GM18508 (cell line): ENCODE data around the gene ALK.

Experiments
- ATAC-seq: cut with Tn5 transposase; IDR thresholded peaks from one replicate; pipeline ENCODE4 v1.9.1; 2021; ENCODE audit warnings: moderate number of reproducible peaks; ENCODE audit not compliant: insufficient read depth, unreplicated experiment

Gene ALK

DNA sequence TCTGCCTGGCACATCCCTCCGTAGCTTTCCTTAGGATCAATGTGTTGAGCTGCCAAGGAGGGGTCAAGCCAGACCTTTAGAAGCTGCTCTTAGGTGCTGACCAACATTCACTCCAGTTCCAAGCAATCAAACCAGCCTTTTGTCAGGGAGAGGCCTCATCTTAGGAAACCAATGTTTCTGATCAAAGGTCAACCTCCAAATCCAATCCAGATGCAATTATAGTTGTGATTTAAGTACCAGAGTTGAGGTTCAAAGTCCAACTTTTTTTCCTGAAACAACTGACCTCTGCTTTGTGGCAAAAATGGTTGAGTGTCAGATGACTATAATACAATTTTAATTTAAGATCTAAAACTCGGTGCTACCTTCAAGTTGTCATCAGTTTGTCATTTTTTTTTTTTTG, 303.4 kb downstream of the ALK start:
- no peak for ATAC-seq

DNA sequence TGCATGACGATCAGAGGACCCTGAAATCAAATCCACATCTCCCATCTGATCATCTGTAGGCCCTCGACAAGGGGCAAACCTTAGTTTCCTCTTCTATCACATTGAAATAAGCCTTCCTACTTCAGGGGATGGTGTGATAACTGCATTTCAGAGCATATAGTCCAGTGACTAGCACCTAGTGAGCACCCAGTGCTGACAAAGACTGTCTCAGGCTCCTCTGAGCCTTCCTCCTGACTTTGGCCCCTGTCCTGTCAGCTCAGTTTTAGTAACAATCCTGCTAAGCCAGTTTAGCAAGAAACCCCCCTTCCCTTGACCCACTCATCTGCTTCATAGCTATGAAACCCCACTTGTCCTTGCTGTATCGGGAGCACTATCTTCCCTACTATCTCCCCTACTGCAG, 304.0 kb downstream of the ALK start:
- no peak for ATAC-seq

DNA sequence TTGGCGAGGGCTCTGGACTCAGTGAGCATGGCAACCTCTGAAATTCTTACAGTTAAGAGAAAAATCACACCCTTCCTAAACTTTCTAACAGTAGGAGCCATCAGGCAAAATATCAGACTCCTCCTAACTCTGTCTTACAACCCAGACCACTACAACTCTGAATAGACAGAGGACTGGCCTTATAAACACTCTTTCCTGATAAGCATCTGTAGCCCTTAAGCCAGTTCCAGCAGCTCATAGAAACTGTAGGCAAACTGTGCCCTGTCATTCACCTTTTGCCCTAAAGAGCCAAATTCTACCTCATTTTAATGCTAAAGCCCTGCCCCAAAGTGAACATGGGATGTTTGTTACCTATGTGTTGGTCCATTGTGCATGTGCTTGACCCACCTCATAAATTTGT, 304.8 kb downstream of the ALK start:
- no peak for ATAC-seq

DNA sequence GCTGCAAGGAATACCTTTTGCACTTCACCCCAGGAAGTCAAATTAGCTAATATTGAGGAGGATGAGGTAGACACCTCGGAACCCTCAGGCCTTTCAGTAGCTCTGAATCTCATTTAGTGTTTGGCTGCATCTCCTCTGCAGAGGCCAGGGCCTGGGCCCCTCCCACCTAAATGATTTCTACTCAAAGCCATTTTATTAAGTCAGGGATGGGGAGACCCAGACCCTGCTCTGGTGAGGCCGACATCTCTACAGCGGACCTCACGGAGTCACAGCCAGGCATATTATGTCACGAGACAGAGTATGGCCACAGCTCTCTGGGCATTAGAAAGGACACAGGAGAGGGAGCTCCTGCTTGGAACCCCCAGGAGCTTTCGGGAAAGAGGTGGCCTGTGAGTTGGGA, 305.5 kb downstream of the ALK start:
- no peak for ATAC-seq

DNA sequence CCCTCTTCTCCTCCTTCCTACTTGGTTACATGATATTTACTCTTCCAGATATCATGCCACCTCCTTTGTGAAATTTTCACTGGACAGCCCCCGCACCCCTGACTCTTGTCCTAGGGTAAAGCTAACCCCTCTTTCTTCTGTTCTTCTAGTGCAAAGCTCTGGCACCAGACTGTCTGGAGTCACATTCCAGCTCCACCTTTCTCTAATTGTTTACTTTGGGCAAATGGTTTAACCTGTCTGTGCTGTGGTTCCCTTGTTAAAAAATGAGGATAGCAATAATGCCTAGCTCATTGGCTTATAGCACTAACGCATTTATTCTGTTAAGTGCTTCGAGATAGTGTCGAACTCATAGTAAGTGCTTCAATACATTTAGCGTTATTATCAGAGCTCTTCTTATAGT, 306.2 kb downstream of the ALK start:
- ATAC-seq: no peak

DNA sequence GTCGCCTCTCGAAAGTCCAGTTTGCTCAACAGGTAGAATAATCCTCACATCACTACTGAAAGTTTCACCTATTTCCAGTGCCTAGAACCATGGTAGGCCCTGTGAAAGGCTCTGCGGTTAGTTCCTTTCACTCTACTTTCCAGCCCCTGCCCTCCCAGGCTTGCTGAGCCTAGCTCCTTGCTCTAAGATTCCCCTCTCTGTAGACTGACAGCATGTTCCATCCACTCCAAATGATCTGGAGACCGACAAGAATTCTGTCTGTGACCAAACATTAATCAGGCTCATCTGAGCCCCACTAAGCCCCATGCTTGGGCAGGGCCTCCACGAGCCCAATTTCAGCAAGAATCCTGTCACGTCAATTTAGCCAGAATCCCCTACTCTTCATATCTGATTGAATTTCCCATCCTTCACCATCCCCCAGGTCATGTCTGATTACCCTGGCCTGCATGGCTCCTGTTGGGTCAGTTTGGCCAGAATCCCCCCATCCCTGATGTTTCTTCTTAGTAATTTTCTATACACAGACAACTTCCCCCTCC, 307.0 kb downstream of the ALK start:
- ATAC-seq: no peak

DNA sequence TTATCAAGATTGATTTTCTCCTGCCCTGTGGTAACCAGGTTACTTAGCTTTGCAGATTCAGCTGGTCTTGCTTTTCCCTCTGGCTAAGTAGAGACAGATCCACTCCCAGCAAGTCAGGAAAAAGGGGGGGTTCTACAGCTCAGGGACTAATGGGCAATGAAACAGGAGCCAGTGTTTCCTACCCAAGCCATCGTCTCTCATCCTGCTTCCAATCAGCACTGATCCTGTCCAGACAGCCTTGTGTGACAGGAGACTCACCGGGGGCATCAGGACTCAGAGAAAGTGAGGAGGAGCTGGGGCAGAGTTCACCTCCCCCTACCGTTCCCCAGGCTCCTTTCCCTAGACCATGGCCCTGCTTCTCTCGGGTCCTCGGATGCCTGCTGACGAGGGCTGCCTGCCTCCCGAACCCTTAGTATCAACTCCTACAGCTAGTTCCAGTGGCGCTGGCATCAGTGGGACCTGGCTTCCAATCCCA, 307.6 kb downstream of the ALK start:
- no peak for ATAC-seq

DNA sequence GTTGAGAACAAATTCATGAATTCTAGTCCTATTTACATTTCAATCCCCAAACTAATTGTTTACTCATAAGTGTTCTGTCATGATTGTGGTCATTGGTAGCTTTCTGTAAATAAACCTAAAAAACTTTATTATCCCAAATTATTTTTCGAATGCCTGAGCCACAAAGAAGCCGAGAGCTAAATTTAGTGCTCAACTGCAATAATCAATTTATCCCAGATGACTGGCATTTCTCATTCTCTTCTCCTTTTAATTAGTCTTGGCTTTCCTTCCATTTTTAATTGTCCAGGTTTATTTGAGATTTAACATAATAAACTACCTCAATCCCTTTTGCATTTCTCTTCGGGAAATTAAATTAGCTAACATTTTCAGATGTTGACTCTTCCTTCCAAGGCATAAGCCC, 308.3 kb downstream of the ALK start:
- ATAC-seq: no peak

DNA sequence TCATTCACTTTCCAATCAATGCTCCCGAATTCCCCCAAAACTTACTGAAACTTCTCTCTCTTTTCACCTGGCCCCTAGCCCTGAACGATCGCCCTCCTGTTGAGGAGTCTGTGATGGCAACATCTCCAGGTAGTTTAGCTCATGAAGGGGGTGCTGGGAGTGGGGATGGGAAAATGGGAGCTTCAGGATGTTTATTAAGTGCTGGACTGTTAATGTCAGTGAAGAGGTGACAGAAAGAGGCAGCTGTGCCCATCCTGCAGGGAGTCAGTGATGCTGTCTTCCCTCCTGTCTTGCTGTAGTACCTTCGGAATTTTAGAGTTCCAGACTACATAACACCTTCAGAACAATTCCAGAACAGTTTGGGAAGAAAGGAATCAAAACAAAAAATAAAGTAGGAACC, 308.8 kb downstream of the ALK start:
- ATAC-seq: no peak

DNA sequence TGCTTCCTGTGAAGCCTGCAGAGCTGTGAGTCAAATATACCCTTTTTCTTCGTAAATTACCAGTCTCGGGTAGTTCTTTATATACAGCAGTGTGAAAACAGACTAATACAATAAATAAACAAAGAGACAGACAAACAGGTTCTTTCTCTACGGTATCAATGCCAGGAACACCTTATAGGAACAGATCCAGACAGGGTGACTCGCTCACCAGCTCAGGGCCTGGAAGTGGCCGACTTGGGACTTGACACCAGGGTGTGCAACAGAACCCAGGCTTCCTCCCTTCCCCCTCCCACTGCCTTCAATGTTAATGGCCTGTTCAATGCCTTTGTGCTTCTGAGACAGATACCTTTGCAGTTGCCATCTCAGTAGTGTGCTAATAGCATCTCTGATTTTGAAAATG, 309.5 kb downstream of the ALK start:
- no peak for ATAC-seq

DNA sequence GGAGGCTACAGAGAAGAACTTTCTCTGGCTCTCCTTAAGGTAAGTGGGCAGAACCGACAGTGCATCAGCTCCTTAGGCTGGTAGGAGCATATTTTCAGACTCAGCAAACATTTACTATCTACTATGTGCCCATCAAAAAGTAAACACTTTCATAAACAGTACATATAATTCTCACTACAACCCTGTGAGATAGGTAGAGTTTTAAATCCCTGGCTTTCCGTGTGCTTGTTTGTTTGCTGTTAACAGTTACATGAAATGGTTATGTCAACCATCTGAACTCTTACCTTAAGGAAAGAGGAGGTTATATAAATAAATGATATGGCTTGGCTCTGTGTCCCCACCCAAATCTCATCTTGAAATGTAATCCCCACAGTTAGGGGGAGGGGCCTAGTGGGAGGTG, 310.1 kb downstream of the ALK start:
- ATAC-seq: no peak

DNA sequence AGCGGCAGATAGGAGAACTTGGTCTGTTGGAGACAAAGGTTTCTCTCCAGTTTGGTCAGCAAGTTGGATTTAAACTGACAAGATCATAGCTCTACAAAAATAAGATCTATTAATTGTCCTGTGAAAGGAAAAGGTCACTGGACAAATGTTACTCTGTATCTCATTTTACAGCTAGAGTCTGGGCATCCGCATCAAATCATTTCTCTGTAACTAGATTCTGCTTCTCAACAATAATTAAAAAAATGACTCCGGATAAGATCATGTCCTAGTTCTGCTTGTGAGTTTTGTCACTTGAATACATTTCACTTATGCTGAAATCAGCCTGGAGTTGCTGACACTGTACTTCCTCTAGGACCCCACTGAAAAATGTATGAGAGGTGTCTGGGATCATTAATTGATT, 310.8 kb downstream of the ALK start:
- no peak for ATAC-seq

DNA sequence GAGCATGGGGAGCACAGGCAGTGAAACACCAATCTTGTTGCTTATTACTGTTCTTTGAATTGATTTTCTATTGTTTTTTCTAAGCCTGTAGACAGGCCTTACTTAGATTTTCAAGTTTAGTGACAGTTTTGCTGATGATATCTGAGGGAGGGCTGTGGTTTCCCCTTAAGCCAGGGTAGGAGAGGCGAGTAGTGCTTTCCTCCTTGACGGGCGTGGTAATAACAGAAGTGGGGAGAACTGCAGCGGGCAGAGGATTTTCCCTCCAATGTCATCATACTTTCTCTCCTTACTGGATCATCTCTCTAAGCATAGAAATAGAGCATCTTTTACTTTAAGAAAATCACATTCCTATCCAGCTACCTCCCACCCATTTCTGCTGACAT, 314.4 kb downstream of the ALK start:
- no peak for ATAC-seq

DNA sequence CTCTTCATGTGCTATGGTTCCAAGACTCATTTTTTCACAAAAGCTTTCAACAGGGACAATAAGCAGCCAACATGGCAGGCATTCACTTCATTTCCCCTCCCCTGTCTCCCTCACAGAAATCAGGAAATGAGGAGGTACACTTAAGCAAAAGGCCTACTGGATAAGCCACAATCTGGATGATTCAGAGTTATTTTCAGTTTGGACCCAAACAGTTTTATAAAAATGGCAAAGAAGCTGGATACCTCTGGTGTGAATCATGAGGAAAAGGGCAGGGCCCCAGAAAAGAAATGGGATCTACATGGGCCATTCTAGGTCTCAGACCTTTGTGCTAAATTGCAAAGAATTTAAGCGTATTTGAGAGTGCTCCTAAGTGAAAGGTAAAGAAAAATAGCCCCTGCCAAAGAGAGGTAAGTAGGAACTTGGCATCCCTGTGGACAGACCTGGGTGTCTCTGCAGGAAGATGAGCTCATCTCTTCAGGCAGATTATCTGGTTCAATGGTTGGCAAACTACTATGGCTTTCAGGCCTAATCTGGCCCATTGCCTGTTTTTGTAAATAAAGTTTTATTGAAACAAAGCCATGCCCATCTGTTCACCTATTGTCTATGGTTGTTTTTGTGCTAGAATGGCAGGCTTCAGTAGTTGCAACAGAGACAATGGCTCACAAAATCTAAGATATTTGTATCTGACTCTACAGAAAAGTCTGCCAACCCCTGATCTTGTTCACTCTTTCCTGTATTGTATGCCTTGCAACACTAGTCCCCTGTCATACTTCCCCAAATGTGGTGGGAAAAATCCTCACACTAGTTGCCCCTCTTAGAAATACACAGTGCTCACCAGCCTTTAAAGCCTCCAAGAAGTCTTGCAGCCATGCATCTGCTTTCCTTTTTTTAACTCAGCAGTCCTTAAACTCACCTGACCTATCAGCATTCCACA, 315.0 kb downstream of the ALK start:
- ATAC-seq: no peak

DNA sequence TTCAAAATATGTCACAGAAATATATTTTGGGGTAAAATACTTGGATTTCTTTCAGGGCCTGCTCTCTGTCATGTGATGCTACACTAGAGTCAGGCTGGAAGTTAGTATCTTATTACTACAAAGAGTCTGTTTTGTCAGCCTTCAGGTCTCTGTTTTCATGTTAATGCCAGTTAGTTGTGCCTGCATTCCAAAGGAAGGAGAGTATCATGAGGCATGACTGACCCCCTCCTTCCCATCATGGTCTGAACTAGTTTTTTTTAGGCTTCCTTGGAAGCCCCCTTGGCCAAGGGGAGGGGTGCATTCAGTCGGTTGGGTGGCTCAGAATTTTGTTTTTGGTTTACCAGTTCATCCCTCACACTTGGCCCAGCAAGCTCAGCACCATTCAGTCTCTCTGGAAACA, 318.0 kb downstream of the ALK start:
- ATAC-seq: no peak

DNA sequence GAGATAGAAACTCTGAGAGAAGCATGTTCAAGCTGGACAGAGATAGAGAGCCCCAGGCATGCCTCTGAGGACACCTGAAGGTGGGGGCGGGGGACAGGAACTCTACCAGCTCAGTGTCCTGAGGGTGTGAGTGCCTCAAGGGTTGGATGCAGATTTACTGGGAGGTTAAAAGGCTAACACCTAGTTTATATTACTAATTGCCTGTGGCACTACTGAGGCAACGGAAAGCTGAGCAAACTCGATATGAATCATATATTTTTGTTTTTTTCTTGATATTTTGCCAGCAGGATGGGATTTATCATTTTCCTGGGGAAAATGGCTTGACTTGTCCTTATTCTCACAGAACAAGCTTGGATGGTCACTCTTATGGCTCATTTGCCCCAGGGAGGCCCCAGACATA, 319.5 kb downstream of the ALK start:
- ATAC-seq: no peak

DNA sequence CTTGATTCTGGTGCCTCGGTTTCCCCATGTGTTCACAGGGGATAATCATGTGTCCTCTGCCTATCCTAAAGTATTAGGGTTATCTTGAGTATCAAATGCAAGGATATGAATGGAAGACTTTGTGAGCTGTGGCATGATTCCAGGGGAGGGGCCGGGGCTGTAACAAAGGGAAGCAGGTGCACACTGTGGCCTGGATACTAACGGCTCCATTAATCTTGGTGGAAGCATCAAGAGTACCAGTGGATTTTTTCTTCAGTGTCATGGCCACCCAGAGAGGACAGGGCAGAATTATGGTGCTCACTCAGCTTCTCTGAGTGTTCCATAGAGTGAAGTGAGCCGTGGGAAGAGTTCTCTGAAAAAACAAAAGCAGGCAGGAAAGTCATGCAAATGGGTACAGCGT, 320.1 kb downstream of the ALK start:
- no peak for ATAC-seq

DNA sequence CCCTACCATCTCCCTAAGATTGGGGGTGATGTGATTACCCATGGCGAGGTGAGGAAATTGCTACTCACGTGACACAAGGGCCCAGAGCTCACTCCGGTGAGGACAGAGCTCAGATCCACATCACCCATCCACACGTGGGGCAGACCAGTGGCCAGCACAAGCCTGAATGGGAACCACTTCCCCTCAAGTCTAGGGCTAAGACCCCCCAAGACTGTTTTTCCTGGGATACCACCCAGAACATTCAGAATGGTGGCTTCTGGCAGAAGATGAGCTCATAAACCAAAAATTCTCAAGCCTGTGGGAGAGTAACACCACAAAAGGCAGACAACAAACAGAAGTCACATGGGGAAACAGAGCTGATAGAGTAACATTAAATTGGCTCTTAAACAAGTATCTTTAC, 321.4 kb downstream of the ALK start:
- ATAC-seq: no peak

DNA sequence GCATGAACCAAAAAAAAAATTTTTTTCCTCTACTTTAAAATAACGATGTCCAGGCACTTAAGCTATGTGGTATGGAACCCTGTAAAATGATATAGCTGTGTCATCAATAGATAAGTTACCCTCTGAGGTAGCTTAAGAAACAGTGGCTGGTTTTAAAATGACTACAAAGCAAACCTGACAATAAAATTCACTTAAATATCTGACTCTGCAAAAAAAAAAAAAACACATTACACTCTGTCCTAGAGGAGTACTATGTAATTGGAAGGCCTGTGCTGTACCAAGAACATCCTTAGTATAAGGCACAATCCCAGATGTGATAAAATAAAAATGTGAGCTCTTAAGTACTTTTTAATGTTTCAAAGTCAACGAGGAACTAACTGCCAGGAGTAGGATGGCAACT, 322.4 kb downstream of the ALK start:
- no peak for ATAC-seq

DNA sequence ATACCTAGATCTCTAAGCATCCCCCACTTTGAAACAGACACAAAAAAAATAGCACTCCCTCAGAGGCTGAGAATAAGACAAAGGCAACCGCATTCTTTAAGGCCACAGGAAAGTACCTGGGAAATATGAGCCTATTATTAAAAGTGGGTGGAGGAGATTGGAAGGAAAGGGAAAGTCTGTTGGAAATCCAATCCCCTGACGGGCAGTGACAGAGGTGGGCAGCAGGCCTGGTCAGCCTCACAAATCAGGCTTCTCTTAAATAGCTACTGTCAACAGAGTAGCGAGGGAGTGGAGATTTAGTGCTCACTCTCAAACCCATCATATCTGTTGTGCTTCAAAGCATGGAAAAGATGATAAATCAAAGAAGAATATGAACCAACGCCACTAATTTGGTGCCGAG, 324.4 kb downstream of the ALK start:
- no peak for ATAC-seq

DNA sequence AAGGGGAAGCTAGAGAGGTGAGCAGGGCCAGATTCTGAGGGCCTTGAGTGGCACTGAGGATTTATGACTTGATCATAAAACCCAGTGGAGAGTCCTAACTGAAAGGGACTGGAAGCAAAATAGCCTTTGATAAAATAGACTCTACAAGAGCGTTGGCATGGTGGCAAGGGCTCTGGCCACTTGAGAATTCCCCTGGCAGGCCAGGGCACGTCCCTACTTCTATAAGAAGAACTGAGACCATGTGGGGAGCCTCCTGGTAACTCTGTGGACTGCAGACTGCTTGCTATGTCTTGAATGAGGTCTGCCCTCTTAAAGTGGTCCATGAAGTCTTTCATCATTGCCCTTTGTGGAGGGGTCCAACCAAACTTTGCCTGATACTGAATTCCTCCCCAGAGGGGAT, 324.8 kb downstream of the ALK start:
- no peak for ATAC-seq

DNA sequence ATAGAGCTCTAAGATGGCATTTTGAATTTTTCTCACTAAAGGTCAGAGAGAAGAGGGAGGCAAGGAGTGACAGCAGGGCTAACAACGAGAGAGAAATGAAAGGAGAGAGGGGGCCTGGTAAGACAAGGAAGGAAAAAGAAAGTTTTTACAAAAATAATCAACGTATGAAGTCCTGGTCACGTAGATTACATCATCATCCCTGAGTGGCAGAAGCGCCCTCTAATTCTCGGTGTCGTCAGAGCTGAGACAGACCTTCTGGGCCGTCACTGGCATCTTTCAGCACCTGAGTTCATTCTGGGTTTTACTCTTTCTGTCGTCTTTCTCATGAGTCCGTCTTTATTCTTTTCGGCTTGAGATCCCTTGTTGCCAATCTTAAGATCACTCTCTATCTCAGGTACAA, 329.8 kb downstream of the ALK start:
- no peak for ATAC-seq
